SJSA1 (cell line): ENCODE data around the gene GRK5. TPM values are rescaled to one million over a fixed set of nuclear protein-coding genes. Genes with fewer than 3 reads are reported as not detected.

Source experiments
- DNase-seq, 2 experiments: peaks; one replicate each; pipeline ENCODE4 v3.0.0-alpha.2; 2015 to 2020; ENCODE audit warnings: low spot score in 2 of 2, low read depth in 1 of 2
- H3K27ac ChIP-seq: fragments of 250-450 bp; sonication (Bioruptor Pico); 2 replicates; pipeline ENCODE4 v1.5.1; 2020; ENCODE audit warnings: mild to moderate bottlenecking, moderate library complexity
- H3K27me3 ChIP-seq: fragments of 250-450 bp; sonication (Bioruptor Pico); replicated peaks from 2 replicates; pipeline ENCODE4 v1.5.1; 2020; ENCODE audit warnings: mild to moderate bottlenecking, moderate library complexity
- H3K36me3 ChIP-seq: fragments of 250-450 bp; sonication (Bioruptor Pico); 2 replicates; pipeline ENCODE4 v1.5.1; 2020; ENCODE audit warnings: mild to moderate bottlenecking
- H3K4me1 ChIP-seq: fragments of 250-450 bp; sonication (Bioruptor Pico); replicated peaks from 2 replicates; pipeline ENCODE4 v1.6.1; 2021; ENCODE audit warnings: mild to moderate bottlenecking
- H3K4me3 ChIP-seq: fragments of 250-450 bp; sonication (Bioruptor Pico); 2 replicates; pipeline ENCODE4 v1.5.1; 2020; ENCODE audit warnings: mild to moderate bottlenecking
- H3K9me3 ChIP-seq: fragments of 250-450 bp; sonication (Bioruptor Pico); replicated peaks from 2 replicates; pipeline ENCODE4 v1.5.1; 2020; ENCODE audit warnings: mild to moderate bottlenecking
- total RNA-seq: library from RNA; depleted of rRNA; stranded (reverse); fragments of >200 nt; shearing (Covaris generic); gene quantifications from 2 replicates; pipeline ENCODE4 v1.2.3, GENCODE V29; 2014

GRK5 gene
- total RNA-seq, 1 experiment from 2014 or later: 19.4 TPM

DNA sequence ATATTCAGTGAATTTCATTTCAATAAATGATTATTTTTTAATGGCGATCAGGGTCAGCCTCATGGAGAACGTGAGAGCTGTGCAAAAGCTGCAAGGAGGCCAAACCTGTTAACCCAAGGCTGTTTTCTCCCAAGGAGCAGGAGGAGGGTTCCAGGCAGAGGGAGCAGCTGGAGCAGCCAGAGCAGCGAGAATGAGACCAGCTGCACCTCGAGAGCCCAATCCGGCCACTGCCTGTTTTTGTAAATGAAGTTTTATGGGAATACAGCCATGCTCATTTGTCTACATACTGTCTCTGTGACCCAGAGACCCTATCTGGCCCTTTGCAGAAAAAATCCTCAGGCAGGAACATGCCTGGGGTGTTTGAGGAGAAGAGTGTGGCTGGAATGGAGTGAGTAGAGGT lies 104.9 kb downstream of the GRK5 start:
- no peak for DNase-seq

DNA sequence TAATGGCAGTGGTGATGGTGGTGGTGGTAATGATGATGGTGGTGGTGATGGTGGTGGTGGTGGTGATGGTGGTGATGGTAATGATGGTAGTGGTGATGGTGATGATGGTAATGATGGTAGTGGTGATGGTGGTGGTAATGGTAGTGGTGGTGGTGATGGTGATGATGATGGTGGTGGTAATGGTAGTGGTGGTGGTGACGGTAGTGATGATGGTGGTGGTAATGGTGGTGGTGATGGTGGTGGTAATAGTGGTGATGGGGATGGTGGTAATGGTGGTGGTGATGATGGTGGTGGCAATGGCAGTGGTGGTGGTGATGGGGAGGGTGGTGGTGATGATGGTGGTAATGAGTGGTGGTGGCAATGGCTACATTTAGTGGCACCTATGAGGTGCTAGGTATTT lies 105.7 kb downstream of the GRK5 start:
- no peaks in the 10 kb centered on the region for H3K27me3 ChIP-seq
- no peak for DNase-seq
- no peaks in the 10 kb centered on the region for H3K36me3 ChIP-seq
- no peaks in the 10 kb centered on the region for H3K9me3 ChIP-seq
- no peak overlapping the region for H3K27ac ChIP-seq
- H3K4me3 ChIP-seq: no peak overlapping the region
- H3K4me1 ChIP-seq: peaks cover 48% of the 10 kb centered on the region

More for the DNA sequence above, 104.9 kb downstream of the GRK5 start:
- no peak overlapping the region for H3K4me3 ChIP-seq
- peaks cover 44% of the 10 kb centered on the region for H3K4me1 ChIP-seq
- H3K27me3 ChIP-seq: no peaks in the 10 kb centered on the region
- no peak overlapping the region for H3K27ac ChIP-seq
- H3K36me3 ChIP-seq: no peaks in the 10 kb centered on the region
- no peaks in the 10 kb centered on the region for H3K9me3 ChIP-seq

DNA sequence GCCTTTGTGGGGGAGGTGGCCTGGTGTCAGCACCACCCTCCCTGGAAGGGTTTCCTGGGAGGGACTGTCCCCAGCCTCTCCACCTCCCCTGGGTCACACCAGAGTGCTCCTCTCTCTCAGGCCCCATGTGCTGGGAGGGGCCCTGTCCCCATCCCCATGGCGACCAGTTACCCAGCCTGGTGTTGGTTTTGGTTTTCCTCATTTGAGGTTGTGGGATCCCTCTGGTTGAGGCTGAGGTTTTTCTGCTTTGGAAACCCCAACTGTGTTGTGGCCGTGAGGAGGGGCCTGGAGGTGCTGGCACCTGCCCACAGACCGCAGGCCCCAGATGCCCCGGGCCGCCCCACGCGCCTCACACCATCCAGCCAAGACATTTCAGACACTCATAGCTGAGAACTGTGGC lies 106.3 kb downstream of the GRK5 start:
- H3K4me1 ChIP-seq: peaks cover 54% of the 10 kb centered on the region
- no peaks in the 10 kb centered on the region for H3K9me3 ChIP-seq
- no peak for DNase-seq
- no peaks in the 10 kb centered on the region for H3K36me3 ChIP-seq
- H3K4me3 ChIP-seq: no peak overlapping the region
- H3K27me3 ChIP-seq: no peaks in the 10 kb centered on the region
- H3K27ac ChIP-seq: no peak overlapping the region

DNA sequence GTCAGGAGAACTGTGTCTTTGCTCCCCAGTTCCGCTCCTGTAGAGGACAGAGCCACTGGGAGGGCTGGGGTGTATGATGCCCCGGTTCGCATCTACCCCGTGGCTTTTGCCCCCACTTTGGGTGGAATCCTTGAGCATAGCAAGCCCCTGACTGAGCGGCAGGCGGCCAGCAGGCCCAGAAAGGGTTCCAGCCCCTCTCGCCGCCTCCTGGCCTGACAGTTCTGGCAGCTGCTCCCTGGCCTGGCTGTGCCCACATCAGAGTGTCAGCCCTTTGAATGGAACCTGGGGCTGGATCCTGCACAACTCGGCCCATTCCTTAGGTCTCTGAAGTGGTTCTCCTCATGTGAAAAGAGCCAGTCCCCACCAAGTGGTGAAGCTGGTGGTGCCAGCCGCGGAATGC lies 106.7 kb downstream of the GRK5 start:
- Histone ChIP-seq H3K4me1 (peaks cover 58% of the 10 kb centered on the region), H3K27me3 (no peaks in the 10 kb centered on the region), H3K27ac (0 out of 2 replicates have a peak overlapping the region, but pooled peaks have one; percentile 87), H3K4me3 (no peak overlapping the region), H3K9me3 (no peaks in the 10 kb centered on the region), H3K36me3 (no peaks in the 10 kb centered on the region)
- no peak for DNase-seq

DNA sequence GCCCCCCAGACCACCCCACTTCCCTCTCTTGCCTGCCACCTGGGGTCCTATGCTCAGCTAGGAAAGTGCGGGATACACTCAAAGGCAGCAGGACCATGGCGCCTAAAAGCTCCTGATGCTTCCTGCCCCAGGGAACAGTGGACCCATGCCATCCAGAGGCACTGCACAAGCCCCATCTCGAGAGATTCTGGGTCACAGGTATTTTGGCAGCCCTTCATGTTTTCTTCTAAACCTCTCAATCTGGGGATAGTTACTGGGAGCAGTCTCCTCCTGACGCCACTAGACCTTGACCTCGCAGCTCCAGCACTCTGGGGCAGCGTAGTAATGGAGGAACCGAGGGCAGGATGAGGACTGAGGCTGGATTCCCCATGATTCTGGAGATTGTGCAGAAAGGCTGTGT lies 107.1 kb downstream of the GRK5 start:
- H3K36me3 ChIP-seq: no peaks in the 10 kb centered on the region
- H3K4me3 ChIP-seq: no peak overlapping the region
- peaks cover 62% of the 10 kb centered on the region for H3K4me1 ChIP-seq
- no peaks in the 10 kb centered on the region for H3K27me3 ChIP-seq
- DNase-seq: no peak
- H3K27ac ChIP-seq: peak overlapping the region; percentile 87
- no peaks in the 10 kb centered on the region for H3K9me3 ChIP-seq

GRCh38 chr10:119315128-119316001 lies 108.0 kb downstream of the GRK5 start:
- no peaks in the 10 kb centered on the region for H3K36me3 ChIP-seq
- peak; percentile 81 to 86 for DNase-seq
- no peaks in the 10 kb centered on the region for H3K27me3 ChIP-seq
- peak overlapping the region; percentile 87 for H3K27ac ChIP-seq
- no peak overlapping the region for H3K4me3 ChIP-seq
- H3K9me3 ChIP-seq: no peaks in the 10 kb centered on the region
- H3K4me1 ChIP-seq: peaks cover 69% of the 10 kb centered on the region

DNA sequence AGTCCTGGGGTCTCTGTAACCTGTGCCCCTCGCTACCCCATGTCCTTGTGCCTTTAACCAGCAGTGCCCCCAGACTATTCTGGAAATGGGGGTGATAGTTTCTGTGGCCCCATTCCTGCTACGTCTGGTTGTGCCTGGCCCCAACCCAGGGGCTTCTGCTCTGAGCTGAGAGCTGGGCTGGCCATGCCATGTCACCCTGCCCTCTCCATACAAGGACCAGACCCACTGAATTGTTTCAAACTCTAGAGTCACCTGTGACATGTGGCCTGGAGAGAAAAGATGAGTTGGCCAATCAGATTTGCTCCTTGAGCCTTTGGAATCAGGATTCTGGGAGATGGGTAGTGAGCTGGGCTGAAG lies 108.6 kb downstream of the GRK5 start:
- DNase-seq: no peak
- no peaks in the 10 kb centered on the region for H3K9me3 ChIP-seq
- no peaks in the 10 kb centered on the region for H3K27me3 ChIP-seq
- peaks cover 75% of the 10 kb centered on the region for H3K4me1 ChIP-seq
- no peak overlapping the region for H3K4me3 ChIP-seq
- H3K27ac ChIP-seq: peak overlapping the region; percentile 87
- no peaks in the 10 kb centered on the region for H3K36me3 ChIP-seq

- H3K36me3 ChIP-seq: no peaks in the 10 kb centered on the region
- no peak overlapping the region for H3K4me3 ChIP-seq
- H3K9me3 ChIP-seq: no peaks in the 10 kb centered on the region
- peak; percentile 92 to 95 for DNase-seq
- H3K27ac ChIP-seq: peak overlapping the region; percentile 87
- H3K27me3 ChIP-seq: no peaks in the 10 kb centered on the region
- peaks cover 82% of the 10 kb centered on the region for H3K4me1 ChIP-seq
Observed at GRCh38 chr10:119316729-119317097, 109.3 kb downstream of the GRK5 start.

GRCh38 chr10:119318411-119319160 lies 111.2 kb downstream of the GRK5 start:
- H3K36me3 ChIP-seq: no peaks in the 10 kb centered on the region
- peaks cover 77% of the 10 kb centered on the region for H3K4me1 ChIP-seq
- no peak for DNase-seq
- no peaks in the 10 kb centered on the region for H3K27me3 ChIP-seq
- H3K27ac ChIP-seq: no peak overlapping the region; the same call in 1 of the 2 replicates
- H3K9me3 ChIP-seq: no peaks in the 10 kb centered on the region
- no peak overlapping the region for H3K4me3 ChIP-seq

GRCh38 chr10:119319161-119319919 lies 112.0 kb downstream of the GRK5 start:
- H3K36me3 ChIP-seq: no peaks in the 10 kb centered on the region
- H3K27me3 ChIP-seq: no peaks in the 10 kb centered on the region
- DNase-seq: no peak
- no peak overlapping the region for H3K4me3 ChIP-seq
- H3K9me3 ChIP-seq: no peaks in the 10 kb centered on the region
- H3K27ac ChIP-seq: no peak overlapping the region
- peaks cover 71% of the 10 kb centered on the region for H3K4me1 ChIP-seq

DNA sequence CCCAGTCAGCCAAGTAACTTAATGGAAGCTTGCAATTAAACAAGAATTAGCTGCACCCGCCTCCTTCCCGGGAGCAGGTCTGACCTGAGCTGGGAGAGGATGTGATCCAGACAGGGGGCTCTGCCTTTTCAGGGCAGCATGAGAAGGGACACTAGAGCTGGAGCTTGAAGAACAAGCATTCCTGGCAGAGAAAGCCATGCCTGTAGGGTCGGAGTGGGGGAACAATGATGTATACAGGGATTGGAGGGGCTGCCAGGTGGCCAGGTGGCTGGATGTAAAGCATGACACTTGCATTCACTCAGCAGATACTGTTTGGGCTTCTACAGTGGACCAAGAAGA lies 112.5 kb downstream of the GRK5 start:
- Histone ChIP-seq H3K36me3 (no peaks in the 10 kb centered on the region), H3K27ac (no peak overlapping the region), H3K4me3 (no peak overlapping the region), H3K27me3 (no peaks in the 10 kb centered on the region), H3K4me1 (peaks cover 66% of the 10 kb centered on the region), H3K9me3 (no peaks in the 10 kb centered on the region)
- no peak for DNase-seq

DNA sequence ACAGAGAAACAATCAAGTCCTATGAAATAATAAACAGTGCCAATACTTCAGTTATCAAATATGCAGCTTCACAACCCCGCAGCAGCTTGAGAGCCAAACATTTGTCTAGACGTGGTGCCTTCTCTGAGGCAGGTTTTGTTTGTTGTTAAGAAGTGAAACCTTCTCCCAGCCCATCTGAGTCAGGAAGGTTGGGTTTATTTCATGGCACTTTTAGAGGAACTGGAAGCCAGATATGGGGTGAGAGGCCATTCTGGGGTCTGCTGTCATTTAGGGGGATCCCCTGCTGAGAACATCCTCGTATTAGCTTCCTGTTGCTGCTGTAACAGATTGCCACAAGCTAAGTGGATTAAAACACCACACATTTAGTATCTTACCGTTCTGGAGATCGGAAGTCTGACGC lies 113.6 kb downstream of the GRK5 start:
- H3K27ac ChIP-seq: peak overlapping the region; percentile 27
- H3K9me3 ChIP-seq: no peaks in the 10 kb centered on the region
- H3K4me1 ChIP-seq: peaks cover 55% of the 10 kb centered on the region
- no peak overlapping the region for H3K4me3 ChIP-seq
- no peaks in the 10 kb centered on the region for H3K36me3 ChIP-seq
- no peaks in the 10 kb centered on the region for H3K27me3 ChIP-seq
- DNase-seq: peak in 1 of 2 experiments; percentile 60

GRCh38 chr10:119323085-119324016 lies 116.0 kb downstream of the GRK5 start:
- Histone ChIP-seq H3K27me3 (no peaks in the 10 kb centered on the region), H3K27ac (no peak overlapping the region), H3K4me3 (no peak overlapping the region), H3K9me3 (no peaks in the 10 kb centered on the region), H3K4me1 (peaks cover 31% of the 10 kb centered on the region), H3K36me3 (no peaks in the 10 kb centered on the region)
- no peak for DNase-seq
